Hepatocyte (in vitro differentiated cells): ENCODE data around the gene ARF4. TPM values are rescaled to one million over a fixed set of nuclear protein-coding genes. Genes with fewer than 3 reads are reported as not detected.

Experiments
- DNase-seq: peaks from one replicate; pipeline ENCODE4 v3.0.0-alpha.2; 2016; ENCODE audit warnings: low spot score
- H2AFZ ChIP-seq: fragments of 200-600 bp; sonication (generic); 2 replicates; pipeline ENCODE4 v1.6.0; 2016; ENCODE audit warnings: antibody characterized with exemption, mild to moderate bottlenecking
- H3K27ac ChIP-seq: fragments of 200-600 bp; sonication (generic); 2 replicates; pipeline ENCODE4 v1.5.1; 2016; ENCODE audit warnings: mild to moderate bottlenecking
- H3K27me3 ChIP-seq: fragments of 200-600 bp; sonication (generic); 2 replicates; pipeline ENCODE4 v1.6.1; 2016
- H3K36me3 ChIP-seq: fragments of 200-600 bp; sonication (generic); replicated peaks from 2 replicates; pipeline ENCODE4 v1.5.1; 2016; ENCODE audit warnings: low read depth; ENCODE audit not compliant: insufficient read depth
- H3K4me1 ChIP-seq: fragments of 200-600 bp; sonication (generic); 2 replicates; pipeline ENCODE4 v1.5.1; 2016; ENCODE audit warnings: mild to moderate bottlenecking, moderate library complexity; ENCODE audit not compliant: insufficient read depth
- H3K4me2 ChIP-seq: fragments of 200-600 bp; sonication (generic); 2 replicates; pipeline ENCODE4 v1.6.0; 2016
- H3K4me3 ChIP-seq: fragments of 200-600 bp; sonication (generic); 2 replicates; pipeline ENCODE4 v1.5.1; 2016; ENCODE audit warnings: mild to moderate bottlenecking
- H3K79me2 ChIP-seq: fragments of 200-600 bp; sonication (generic); 2 replicates; pipeline ENCODE4 v1.6.0; 2017; ENCODE audit warnings: mild to moderate bottlenecking
- H3K9me2 ChIP-seq: fragments of 200-600 bp; sonication (generic); replicated peaks from 2 replicates; pipeline ENCODE4 v1.6.0; 2017; ENCODE audit warnings: mild to moderate bottlenecking; ENCODE audit not compliant: insufficient read depth
- H3K9me3 ChIP-seq: fragments of 200-600 bp; sonication (generic); 2 replicates; pipeline ENCODE4 v1.5.1; 2016; ENCODE audit warnings: low read depth, mild to moderate bottlenecking
- H4K20me1 ChIP-seq: fragments of 200-600 bp; sonication (generic); 2 replicates; pipeline ENCODE4 v1.6.0; 2016; ENCODE audit warnings: mild to moderate bottlenecking; ENCODE audit not compliant: insufficient read depth, poor library complexity, severe bottlenecking
- CTCF ChIP-seq: fragments of 200-600 bp; sonication (generic); IDR thresholded peaks from 2 replicates; pipeline ENCODE4 v1.5.1; 2016; ENCODE audit warnings: antibody characterized with exemption, mild to moderate bottlenecking; ENCODE audit not compliant: poor library complexity
- EZH2 ChIP-seq: fragments of 200-600 bp; sonication (generic); IDR thresholded peaks from 2 replicates; pipeline ENCODE4 v1.6.1; 2016; ENCODE audit warnings: antibody characterized with exemption, mild to moderate bottlenecking, borderline replicate concordance
- EZH2phosphoT487 ChIP-seq: fragments of 200-600 bp; sonication (generic); IDR thresholded peaks from one replicate; pipeline ENCODE4 v1.6.1; 2018; ENCODE audit warnings: antibody characterized with exemption, mild to moderate bottlenecking, low read depth, moderate library complexity; ENCODE audit not compliant: unreplicated experiment, severe bottlenecking
- WGBS: methylation state at CpG from one replicate; pipeline ENCODE4 v1.1.6; 2016; ENCODE audit warnings: low lambda C conversion rate; ENCODE audit errors: missing lambda C conversion rate; 5-methylcytosine and 5-hydroxymethylcytosine counted together
- polyA plus RNA-seq: library from polyadenylated mRNA; unstranded; fragments of >200 nt; fragmentation: Nextera tagmentation; extraction: Ambion mirVana; gene quantifications from 2 replicates; pipeline ENCODE4 v1.2.1, GENCODE V29; 2016
- total RNA-seq: library from RNA; depleted of rRNA; stranded (reverse); fragments of >200 nt; gene quantifications from 2 replicates; pipeline ENCODE4 v1.2.3, GENCODE V29; 2014

The ARF4 gene
- total and polyA plus RNA-seq, 2 experiments from 2014 or later = 363 to 449 TPM

- H2AFZ ChIP-seq = no peak overlapping the region
- H3K27ac ChIP-seq = peak overlapping the region; percentile 99
- no peaks in the 10 kb centered on the region for H3K27me3 ChIP-seq
- H3K4me2 ChIP-seq = peak overlapping the region; percentile 84
- H3K36me3 ChIP-seq = no peaks in the 10 kb centered on the region
- H3K9me3 ChIP-seq = no peaks in the 10 kb centered on the region
- peaks cover 47% of the 10 kb centered on the region for H4K20me1 ChIP-seq
- peak overlapping the region; percentile 77 for H3K4me3 ChIP-seq
- no peak for TF ChIP-seq EZH2
- no peak for TF ChIP-seq EZH2phosphoT487
- no peak for TF ChIP-seq CTCF
- peak; percentile 89 for DNase-seq
- peaks cover 29% of the 10 kb centered on the region for H3K4me1 ChIP-seq
- H3K79me2 ChIP-seq = peaks cover 59% of the 10 kb centered on the region
- H3K9me2 ChIP-seq = no peaks in the 10 kb centered on the region
- WGBS = 1% methylated on average over 26 of the region's 31 CpGs
Observed at GRCh38 chr3:57596495-57597126, 533 bp downstream of the ARF4 start.

GRCh38 chr3:57594576-57594975 is 2.6 kb downstream of the ARF4 start:
- 50% methylated on average over 5 of the region's 5 CpGs for WGBS

GRCh38 chr3:57594144-57594543 is 3.0 kb downstream of the ARF4 start:
- H3K4me2 ChIP-seq = peak overlapping the region; percentile 84
- H3K36me3 ChIP-seq = no peaks in the 10 kb centered on the region
- H3K79me2 ChIP-seq = peaks cover 83% of the 10 kb centered on the region
- no peak for DNase-seq
- WGBS = 81% methylated on average over 4 of the region's 4 CpGs
- H3K4me1 ChIP-seq = peaks cover 25% of the 10 kb centered on the region
- no peaks in the 10 kb centered on the region for H3K9me3 ChIP-seq
- peak overlapping the region; percentile 77 for H3K4me3 ChIP-seq
- H3K9me2 ChIP-seq = no peaks in the 10 kb centered on the region
- H4K20me1 ChIP-seq = peaks cover 72% of the 10 kb centered on the region
- no peak for TF ChIP-seq CTCF
- no peak for TF ChIP-seq EZH2phosphoT487
- TF ChIP-seq EZH2 = no peak
- H3K27ac ChIP-seq = no peak overlapping the region
- H2AFZ ChIP-seq = no peak overlapping the region
- H3K27me3 ChIP-seq = no peaks in the 10 kb centered on the region

More at GRCh38 chr3:57594576-57594975, 2.6 kb downstream of the ARF4 start:
- H4K20me1 ChIP-seq = peaks cover 68% of the 10 kb centered on the region
- peaks cover 29% of the 10 kb centered on the region for H3K4me1 ChIP-seq
- H3K9me3 ChIP-seq = no peaks in the 10 kb centered on the region
- no peaks in the 10 kb centered on the region for H3K36me3 ChIP-seq
- peak overlapping the region; percentile 77 for H3K4me3 ChIP-seq
- H3K9me2 ChIP-seq = no peaks in the 10 kb centered on the region
- H3K79me2 ChIP-seq = peaks cover 79% of the 10 kb centered on the region
- H3K27me3 ChIP-seq = no peaks in the 10 kb centered on the region
- no peak for DNase-seq
- no peak overlapping the region for H3K27ac ChIP-seq
- TF ChIP-seq CTCF = no peak
- TF ChIP-seq EZH2phosphoT487 = no peak
- no peak for TF ChIP-seq EZH2
- no peak overlapping the region for H2AFZ ChIP-seq
- H3K4me2 ChIP-seq = peak overlapping the region; percentile 84
